H9 (cell line): Measurements from ENCODE around the gene CPD. TPM values are rescaled to one million over a fixed set of nuclear protein-coding genes. Genes with fewer than 3 reads are reported as not detected.

ENCODE experiments used
- DNase-seq: peaks from one replicate; pipeline ENCODE4 v3.0.0-alpha.2; 2017
- H2AFZ ChIP-seq: one replicate; pipeline ENCODE4 v1.6.1; 2013; ENCODE audit warnings: mild to moderate bottlenecking, low read length, control low read depth, moderate library complexity
- H2AK5ac ChIP-seq: 2 replicates; pipeline ENCODE4 v1.6.1; 2013; ENCODE audit warnings: low read length, control low read depth, mixed read lengths; ENCODE audit not compliant: insufficient read length
- H2BK120ac ChIP-seq: one replicate; pipeline ENCODE4 v1.6.1; 2013; ENCODE audit warnings: low read depth, mild to moderate bottlenecking, low read length, control low read depth, inconsistent platforms; ENCODE audit not compliant: poor library complexity, severe bottlenecking
- H2BK12ac ChIP-seq: 2 replicates; pipeline ENCODE4 v1.6.1; 2013; ENCODE audit warnings: low read length, control low read depth, mixed read lengths, low read depth; ENCODE audit not compliant: insufficient read length
- H2BK15ac ChIP-seq: 2 replicates; pipeline ENCODE4 v1.6.1; 2013; ENCODE audit warnings: low read depth, low read length, control low read depth
- H2BK20ac ChIP-seq: one replicate; pipeline ENCODE4 v1.6.1; 2013; ENCODE audit warnings: low read depth, mild to moderate bottlenecking, low read length, control low read depth, inconsistent platforms; ENCODE audit not compliant: poor library complexity, severe bottlenecking
- H2BK5ac ChIP-seq: 2 replicates; pipeline ENCODE4 v1.6.1; 2013; ENCODE audit warnings: low read length, control low read depth, mixed read lengths; ENCODE audit not compliant: insufficient read length
- H3K14ac ChIP-seq: 2 replicates; pipeline ENCODE4 v1.6.1; 2013; ENCODE audit warnings: low read length, control low read depth; ENCODE audit not compliant: insufficient read depth
- H3K18ac ChIP-seq: 2 replicates; pipeline ENCODE4 v1.6.1; 2013; ENCODE audit warnings: low read depth, mild to moderate bottlenecking, mixed read lengths, low read length, control low read depth; ENCODE audit not compliant: insufficient read length
- H3K23ac ChIP-seq: 2 replicates; pipeline ENCODE4 v1.6.1; 2013; ENCODE audit warnings: low read length, control low read depth, mixed read lengths, low read depth; ENCODE audit not compliant: insufficient read length
- H3K23me2 ChIP-seq: 2 replicates; pipeline ENCODE4 v1.6.1; 2013; ENCODE audit warnings: low read depth, mild to moderate bottlenecking, mixed read lengths, low read length, control low read depth; ENCODE audit not compliant: insufficient read length, poor library complexity, severe bottlenecking
- H3K27ac ChIP-seq: 2 replicates; pipeline ENCODE4 v1.5.1; 2013; ENCODE audit warnings: low read length, control low read depth, mixed read lengths, low read depth; ENCODE audit not compliant: insufficient read length
- H3K27me3 ChIP-seq: 2 replicates; pipeline ENCODE4 v1.6.1; 2013; ENCODE audit warnings: low read length, control low read depth, inconsistent platforms; ENCODE audit not compliant: insufficient read depth
- H3K4ac ChIP-seq: 2 replicates; pipeline ENCODE4 v1.6.1; 2013; ENCODE audit warnings: low read depth, mild to moderate bottlenecking, control low read depth, inconsistent platforms, low read length, moderate library complexity
- H3K4me1 ChIP-seq: 2 replicates; pipeline ENCODE4 v1.6.1; 2013; ENCODE audit warnings: low read length, control low read depth, inconsistent platforms; ENCODE audit not compliant: insufficient read depth
- H3K4me2 ChIP-seq: 2 replicates; pipeline ENCODE4 v1.6.1; 2013; ENCODE audit warnings: low read length, control low read depth, mixed read lengths; ENCODE audit not compliant: insufficient read length, insufficient read depth
- H3K56ac ChIP-seq: 2 replicates; pipeline ENCODE4 v1.6.1; 2013; ENCODE audit warnings: low read depth, mild to moderate bottlenecking, mixed read lengths, low read length, control low read depth; ENCODE audit not compliant: insufficient read length
- H3K79me1 ChIP-seq: 2 replicates; pipeline ENCODE4 v1.6.1; 2013; ENCODE audit warnings: low read depth, mild to moderate bottlenecking, moderate library complexity, low read length, control low read depth, inconsistent platforms; ENCODE audit not compliant: insufficient read depth, poor library complexity, severe bottlenecking
- H3K79me2 ChIP-seq: 2 replicates; pipeline ENCODE4 v1.6.1; 2013; ENCODE audit warnings: low read length, control low read depth, inconsistent platforms; ENCODE audit not compliant: insufficient read depth
- H3K9ac ChIP-seq: 2 replicates; pipeline ENCODE4 v1.6.1; 2013; ENCODE audit warnings: low read length, control low read depth, mixed read lengths; ENCODE audit not compliant: insufficient read length; ENCODE audit errors: extremely low read depth
- H3K9me3 ChIP-seq: one replicate; pipeline ENCODE4 v1.6.1; 2013; ENCODE audit warnings: low read depth, low read length, inconsistent platforms; ENCODE audit not compliant: control insufficient read depth
- H3T11ph ChIP-seq: one replicate; pipeline ENCODE4 v1.6.1; 2013; ENCODE audit warnings: mild to moderate bottlenecking, low read length, control low read depth, inconsistent platforms
- H4K20me1 ChIP-seq: one replicate; pipeline ENCODE4 v1.6.1; 2013; ENCODE audit not compliant: control insufficient read depth, insufficient read length, insufficient read depth
- H4K5ac ChIP-seq: 2 replicates; pipeline ENCODE4 v1.6.1; 2013; ENCODE audit warnings: low read depth, mild to moderate bottlenecking, mixed read lengths, low read length, control low read depth; ENCODE audit not compliant: insufficient read length
- H4K8ac ChIP-seq: replicated peaks from 2 replicates; pipeline ENCODE4 v1.6.1; 2013; ENCODE audit warnings: low read length, control low read depth, mixed read lengths, low read depth; ENCODE audit not compliant: insufficient read length
- H4K91ac ChIP-seq: 2 replicates; pipeline ENCODE4 v1.6.1; 2013; ENCODE audit warnings: low read depth, mild to moderate bottlenecking, moderate library complexity, mixed read lengths, low read length, control low read depth; ENCODE audit not compliant: insufficient read length
- H3K27ac Mint-ChIP-seq, 3 experiments: 2 replicates in 2 of 3; 3 replicates in 1 of 3; pipeline ENCODE4 v1.8.0; 2020 to 2021; ENCODE audit warnings: mixed read lengths in 3 of 3, mild to moderate bottlenecking in 1 of 3, moderate library complexity in 1 of 3
- H3K27me3 Mint-ChIP-seq: 2 replicates; pipeline ENCODE4 v1.8.0; 2021; ENCODE audit warnings: low read depth, mild to moderate bottlenecking, moderate library complexity, mixed read lengths
- H3K36me3 Mint-ChIP-seq, 3 experiments: 2 replicates in 2 of 3; 3 replicates in 1 of 3; pipeline ENCODE4 v1.8.0; 2020 to 2021; ENCODE audit warnings: low read depth in 3 of 3, mixed read lengths in 3 of 3; ENCODE audit not compliant: insufficient read depth in 1 of 3
- H3K4me1 Mint-ChIP-seq, 2 experiments: 2 replicates each; pipeline ENCODE4 v1.8.0; 2020; ENCODE audit warnings: mixed read lengths in 2 of 2
- H3K4me3 Mint-ChIP-seq, 2 experiments: 2 replicates in 1 of 2; 3 replicates in 1 of 2; pipeline ENCODE4 v1.8.0; 2020 to 2021; ENCODE audit warnings: mild to moderate bottlenecking in 2 of 2, mixed read lengths in 2 of 2, moderate library complexity in 1 of 2
- H3K9me3 Mint-ChIP-seq, 2 experiments: 2 replicates in 1 of 2; 3 replicates in 1 of 2; pipeline ENCODE4 v1.8.0; 2020; ENCODE audit warnings: mild to moderate bottlenecking in 2 of 2, mixed read lengths in 2 of 2, moderate library complexity in 1 of 2
- WGBS: extraction: QIAGEN DNeasy Blood & Tissue Kit; methylation state at CpG from one replicate; pipeline ENCODE4 v1.1.7; 2013; ENCODE audit warnings: missing lambda C conversion rate, low lambda C conversion rate, mixed read lengths; ENCODE audit not compliant: insufficient read length; ENCODE audit errors: extremely low coverage; 5-methylcytosine and 5-hydroxymethylcytosine counted together
- total RNA-seq: library from RNA; stranded (reverse); gene quantifications from 2 replicates; pipeline ENCODE4 v1.2.1, GENCODE V29; 2021
- TF ChIP-seq, protein P1 (sequence below): fragments of 200-600 bp; sonication (generic); conservative IDR thresholded peaks from 3 replicates; pipeline ENCODE4 v1.8.0; 2021; ENCODE audit warnings: antibody characterized with exemption, mild to moderate bottlenecking

The CPD gene
- total RNA-seq, 1 experiment from 2014 or later = 47.0 TPM

DNA sequence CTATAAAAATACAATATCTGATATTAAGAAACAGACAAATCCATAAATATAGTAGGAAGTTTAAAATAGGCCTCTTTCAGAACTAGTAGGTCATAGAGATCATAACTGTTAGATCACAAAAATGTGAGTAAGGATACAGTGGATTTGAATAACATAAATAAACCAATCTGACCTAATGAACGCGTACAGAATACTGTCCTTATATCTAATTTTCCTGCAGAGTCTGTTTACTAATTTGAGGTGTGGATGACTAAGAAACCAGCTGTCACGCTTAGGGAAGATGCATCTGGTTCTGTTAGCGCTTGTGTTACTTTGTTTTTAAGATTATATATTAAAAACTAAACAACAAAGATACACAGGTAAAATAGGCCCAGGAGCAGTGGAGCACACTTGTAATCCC lies 14.8 kb downstream of the CPD start:
- Histone ChIP-seq H3K79me1 (no peaks in the 10 kb centered on the region), H4K5ac (no peak overlapping the region), H2BK5ac (no peak overlapping the region), H2BK12ac (no peak overlapping the region), H4K8ac (no peak overlapping the region), H4K20me1 (no peaks in the 10 kb centered on the region), H3K56ac (no peak overlapping the region), H3K14ac (no peak overlapping the region), H3K27me3 (no peaks in the 10 kb centered on the region), H3K23me2 (no peaks in the 10 kb centered on the region), H2BK20ac (no peak overlapping the region), H2BK15ac (no peak overlapping the region), H3K9ac (no peak overlapping the region), H2BK120ac (no peak overlapping the region), H3K4me2 (no peak overlapping the region), H3K4ac (no peak overlapping the region), H3T11ph (no peak overlapping the region), H3K18ac (no peak overlapping the region), H3K79me2 (no peaks in the 10 kb centered on the region), H3K4me1 (no peaks in the 10 kb centered on the region), H3K9me3 (no peaks in the 10 kb centered on the region), H3K27ac (no peak overlapping the region), H2AK5ac (no peak overlapping the region), H2AFZ (no peak overlapping the region), H4K91ac (no peak overlapping the region), H3K23ac (no peak overlapping the region)
- DNase-seq = no peak
- Mint-ChIP-seq H3K4me3 (no peak overlapping the region), H3K27me3 (no peaks in the 10 kb centered on the region), H3K27ac (no peak overlapping the region), H3K4me1 (peaks cover 0 to 1% of the 10 kb centered on the region in 2 experiments; a peak in 2 of 4 replicates), H3K9me3 (no peaks in the 10 kb centered on the region), H3K36me3 (no peaks in the 10 kb centered on the region; a peak in 2 of 7 replicates)
- WGBS = no CpG with 5 or more reads among the region's 4 CpGs
- TF ChIP-seq, protein P1, sequence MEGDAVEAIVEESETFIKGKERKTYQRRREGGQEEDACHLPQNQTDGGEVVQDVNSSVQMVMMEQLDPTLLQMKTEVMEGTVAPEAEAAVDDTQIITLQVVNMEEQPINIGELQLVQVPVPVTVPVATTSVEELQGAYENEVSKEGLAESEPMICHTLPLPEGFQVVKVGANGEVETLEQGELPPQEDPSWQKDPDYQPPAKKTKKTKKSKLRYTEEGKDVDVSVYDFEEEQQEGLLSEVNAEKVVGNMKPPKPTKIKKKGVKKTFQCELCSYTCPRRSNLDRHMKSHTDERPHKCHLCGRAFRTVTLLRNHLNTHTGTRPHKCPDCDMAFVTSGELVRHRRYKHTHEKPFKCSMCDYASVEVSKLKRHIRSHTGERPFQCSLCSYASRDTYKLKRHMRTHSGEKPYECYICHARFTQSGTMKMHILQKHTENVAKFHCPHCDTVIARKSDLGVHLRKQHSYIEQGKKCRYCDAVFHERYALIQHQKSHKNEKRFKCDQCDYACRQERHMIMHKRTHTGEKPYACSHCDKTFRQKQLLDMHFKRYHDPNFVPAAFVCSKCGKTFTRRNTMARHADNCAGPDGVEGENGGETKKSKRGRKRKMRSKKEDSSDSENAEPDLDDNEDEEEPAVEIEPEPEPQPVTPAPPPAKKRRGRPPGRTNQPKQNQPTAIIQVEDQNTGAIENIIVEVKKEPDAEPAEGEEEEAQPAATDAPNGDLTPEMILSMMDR = no peak
